Measurements from ENCODE around the gene PHF23. TPM values are rescaled to one million over a fixed set of nuclear protein-coding genes. Genes with fewer than 3 reads are reported as not detected.

The PHF23 gene
- polyA plus RNA-seq (2013, experiment 1 of 2) = 80.4 TPM
- 80.7 TPM for polyA plus RNA-seq (2013, experiment 2 of 2)

- peak; percentile 100 for DNase-seq
- Histone ChIP-seq H3K36me3 (ENCODE audit: control insufficient read depth, insufficient read depth, low read length) (peaks cover 19% of the 10 kb centered on the region), H2BK15ac (replicated peaks; ENCODE audit: low read depth) (no peak within 1 kb of the TSS), H2AK5ac (ENCODE audit: low read length) (peak within 1 kb of the TSS; percentile 81), H4K5ac (ENCODE audit: low read length) (no peak within 1 kb of the TSS), H3K9ac (ENCODE audit: low read length) (peak within 1 kb of the TSS; percentile 99), H3K4me2 (ENCODE audit: low read length) (peak within 1 kb of the TSS; percentile 68), H3K79me2 (ENCODE audit: control insufficient read depth, insufficient read depth, low read length) (peaks cover 45% of the 10 kb centered on the region), H3K4me3 (ENCODE audit: low read length) (peak within 1 kb of the TSS; percentile 99), H3K4ac (ENCODE audit: low read depth, low read length) (peak within 1 kb of the TSS; percentile 99), H3K79me1 (ENCODE audit: low read length) (peaks cover 17% of the 10 kb centered on the region), H3K27ac (ENCODE audit: low read depth, low read length) (peak within 1 kb of the TSS; percentile 94), H3K4me1 (ENCODE audit: control insufficient read depth, low read depth, low read length) (peaks cover 9% of the 10 kb centered on the region), H3K27me3 (ENCODE audit: insufficient read depth, low read length, poor library complexity) (no peaks in the 10 kb centered on the region), H2BK120ac (ENCODE audit: low read depth, low read length) (peak within 1 kb of the TSS; percentile 73), H3K23ac (ENCODE audit: low read length) (peak within 1 kb of the TSS; percentile 57), H3K56ac (ENCODE audit: low read length) (peak within 1 kb of the TSS; percentile 100), H2BK5ac (ENCODE audit: low read length) (peak within 1 kb of the TSS; percentile 84), H4K8ac (ENCODE audit: low read depth, low read length) (peak within 1 kb of the TSS; percentile 92), H3K18ac (ENCODE audit: low read length) (peak within 1 kb of the TSS; percentile 97)
- WGBS (ENCODE audit: extremely low coverage, insufficient coverage, low lambda C conversion rate) = no CpG with 5 or more reads among the region's 72 CpGs
These were observed at the start of gene PHF23 for GRCh38 chr17:7239091-7240027. PHF23 (minus strand) TSS chr17:7239457; CDS start chr17:7239279, 178 bp downstream.

- no CpG with 5 or more reads among the region's 12 CpGs for WGBS (ENCODE audit: extremely low coverage, insufficient coverage, low lambda C conversion rate)
- Histone ChIP-seq H3K79me2 (ENCODE audit: control insufficient read depth, insufficient read depth, low read length) (no peaks in the 10 kb centered on the region), H3K36me3 (ENCODE audit: control insufficient read depth, insufficient read depth, low read length) (no peaks in the 10 kb centered on the region), H3K27me3 (ENCODE audit: insufficient read depth, low read length, poor library complexity) (no peaks in the 10 kb centered on the region), H3K27ac (ENCODE audit: low read depth, low read length) (no peak overlapping the region), H3K56ac (ENCODE audit: low read length) (no peak overlapping the region), H3K4me3 (ENCODE audit: low read length) (no peak overlapping the region), H2BK15ac (replicated peaks; ENCODE audit: low read depth) (no peak overlapping the region), H3K4ac (ENCODE audit: low read depth, low read length) (no peak overlapping the region), H4K8ac (ENCODE audit: low read depth, low read length) (no peak overlapping the region), H3K23ac (ENCODE audit: low read length) (no peak overlapping the region), H2BK120ac (ENCODE audit: low read depth, low read length) (no peak overlapping the region), H4K5ac (ENCODE audit: low read length) (no peak overlapping the region), H3K4me1 (ENCODE audit: control insufficient read depth, low read depth, low read length) (no peaks in the 10 kb centered on the region), H3K79me1 (ENCODE audit: low read length) (no peaks in the 10 kb centered on the region), H2AK5ac (ENCODE audit: low read length) (no peak overlapping the region), H3K18ac (ENCODE audit: low read length) (no peak overlapping the region), H3K9ac (ENCODE audit: low read length) (no peak overlapping the region), H3K4me2 (ENCODE audit: low read length) (no peak overlapping the region), H2BK5ac (ENCODE audit: low read length) (no peak overlapping the region)
- no peak for DNase-seq
These were observed 46.4 kb upstream of the PHF23 start for GRCh38 chr17:7285679-7286078.

- Histone ChIP-seq H3K79me1 (ENCODE audit: low read length) (no peaks in the 10 kb centered on the region), H2AK5ac (ENCODE audit: low read length) (no peak overlapping the region), H3K23ac (ENCODE audit: low read length) (no peak overlapping the region), H4K5ac (ENCODE audit: low read length) (no peak overlapping the region), H4K8ac (ENCODE audit: low read depth, low read length) (no peak overlapping the region), H2BK5ac (ENCODE audit: low read length) (no peak overlapping the region), H3K36me3 (ENCODE audit: control insufficient read depth, insufficient read depth, low read length) (no peaks in the 10 kb centered on the region), H3K4me2 (ENCODE audit: low read length) (no peak overlapping the region), H2BK15ac (replicated peaks; ENCODE audit: low read depth) (no peak overlapping the region), H3K4me3 (ENCODE audit: low read length) (no peak overlapping the region), H3K27me3 (ENCODE audit: insufficient read depth, low read length, poor library complexity) (no peaks in the 10 kb centered on the region), H3K79me2 (ENCODE audit: control insufficient read depth, insufficient read depth, low read length) (no peaks in the 10 kb centered on the region), H3K56ac (ENCODE audit: low read length) (no peak overlapping the region), H3K18ac (ENCODE audit: low read length) (no peak overlapping the region), H3K4me1 (ENCODE audit: control insufficient read depth, low read depth, low read length) (no peaks in the 10 kb centered on the region), H3K4ac (ENCODE audit: low read depth, low read length) (no peak overlapping the region), H3K27ac (ENCODE audit: low read depth, low read length) (no peak overlapping the region), H2BK120ac (ENCODE audit: low read depth, low read length) (no peak overlapping the region), H3K9ac (ENCODE audit: low read length) (no peak overlapping the region)
- no CpG with 5 or more reads among the region's 16 CpGs for WGBS (ENCODE audit: extremely low coverage, insufficient coverage, low lambda C conversion rate)
- no peak for DNase-seq
These were observed 45.7 kb upstream of the PHF23 start for GRCh38 chr17:7284911-7285310.

- H2AK5ac ChIP-seq (ENCODE audit: low read length) = no peak overlapping the region
- no peak for DNase-seq
- H4K8ac ChIP-seq (ENCODE audit: low read depth, low read length) = no peak overlapping the region
- WGBS (ENCODE audit: extremely low coverage, insufficient coverage, low lambda C conversion rate) = no CpG with 5 or more reads among the region's 18 CpGs
- no peak overlapping the region for H3K18ac ChIP-seq (ENCODE audit: low read length)
- no peak overlapping the region for H3K23ac ChIP-seq (ENCODE audit: low read length)
- H3K9ac ChIP-seq (ENCODE audit: low read length) = no peak overlapping the region
- H3K56ac ChIP-seq (ENCODE audit: low read length) = no peak overlapping the region
- H3K36me3 ChIP-seq (ENCODE audit: control insufficient read depth, insufficient read depth, low read length) = no peaks in the 10 kb centered on the region
- no peak overlapping the region for H2BK120ac ChIP-seq (ENCODE audit: low read depth, low read length)
- H2BK15ac ChIP-seq (replicated peaks; ENCODE audit: low read depth) = no peak overlapping the region
- no peak overlapping the region for H2BK5ac ChIP-seq (ENCODE audit: low read length)
- H3K27ac ChIP-seq (ENCODE audit: low read depth, low read length) = no peak overlapping the region
- no peaks in the 10 kb centered on the region for H3K4me1 ChIP-seq (ENCODE audit: control insufficient read depth, low read depth, low read length)
- no peak overlapping the region for H3K4me2 ChIP-seq (ENCODE audit: low read length)
- H4K5ac ChIP-seq (ENCODE audit: low read length) = no peak overlapping the region
- H3K79me1 ChIP-seq (ENCODE audit: low read length) = no peaks in the 10 kb centered on the region
- H3K27me3 ChIP-seq (ENCODE audit: insufficient read depth, low read length, poor library complexity) = no peaks in the 10 kb centered on the region
- H3K4ac ChIP-seq (ENCODE audit: low read depth, low read length) = no peak overlapping the region
- no peaks in the 10 kb centered on the region for H3K79me2 ChIP-seq (ENCODE audit: control insufficient read depth, insufficient read depth, low read length)
- H3K4me3 ChIP-seq (ENCODE audit: low read length) = no peak overlapping the region
These were observed 44.4 kb upstream of the PHF23 start for GRCh38 chr17:7283471-7284216.

GRCh38 chr17:7282752-7283321 is 43.6 kb upstream of the PHF23 start:
- no peak overlapping the region for H3K4ac ChIP-seq (ENCODE audit: low read depth, low read length)

More at GRCh38 chr17:7282752-7283321, 43.6 kb upstream of the PHF23 start:
- H4K5ac ChIP-seq (ENCODE audit: low read length) = no peak overlapping the region
- no peak overlapping the region for H2BK120ac ChIP-seq (ENCODE audit: low read depth, low read length)
- no peak for DNase-seq
- no peaks in the 10 kb centered on the region for H3K79me1 ChIP-seq (ENCODE audit: low read length)
- no peak overlapping the region for H3K4me3 ChIP-seq (ENCODE audit: low read length)
- peak overlapping the region; percentile 56 for H3K56ac ChIP-seq (ENCODE audit: low read length)
- no peaks in the 10 kb centered on the region for H3K36me3 ChIP-seq (ENCODE audit: control insufficient read depth, insufficient read depth, low read length)
- H2AK5ac ChIP-seq (ENCODE audit: low read length) = no peak overlapping the region
- H2BK5ac ChIP-seq (ENCODE audit: low read length) = no peak overlapping the region
- no peak overlapping the region for H3K23ac ChIP-seq (ENCODE audit: low read length)
- no peak overlapping the region for H2BK15ac ChIP-seq (replicated peaks; ENCODE audit: low read depth)
- H3K18ac ChIP-seq (ENCODE audit: low read length) = no peak overlapping the region
- H3K4me1 ChIP-seq (ENCODE audit: control insufficient read depth, low read depth, low read length) = no peaks in the 10 kb centered on the region
- no peaks in the 10 kb centered on the region for H3K79me2 ChIP-seq (ENCODE audit: control insufficient read depth, insufficient read depth, low read length)
- H3K4me2 ChIP-seq (ENCODE audit: low read length) = no peak overlapping the region
- H3K27ac ChIP-seq (ENCODE audit: low read depth, low read length) = no peak overlapping the region
- no peaks in the 10 kb centered on the region for H3K27me3 ChIP-seq (ENCODE audit: insufficient read depth, low read length, poor library complexity)
- no CpG with 5 or more reads among the region's 6 CpGs for WGBS (ENCODE audit: extremely low coverage, insufficient coverage, low lambda C conversion rate)
- no peak overlapping the region for H3K9ac ChIP-seq (ENCODE audit: low read length)
- H4K8ac ChIP-seq (ENCODE audit: low read depth, low read length) = no peak overlapping the region
